Measurements from ENCODE around the gene MEN1. TPM values are rescaled to one million over a fixed set of nuclear protein-coding genes. Genes with fewer than 3 reads are reported as not detected.

Gene MEN1
- total RNA-seq, 2 donors from 2014 or later: 25.8 to 27.0 TPM

DNA sequence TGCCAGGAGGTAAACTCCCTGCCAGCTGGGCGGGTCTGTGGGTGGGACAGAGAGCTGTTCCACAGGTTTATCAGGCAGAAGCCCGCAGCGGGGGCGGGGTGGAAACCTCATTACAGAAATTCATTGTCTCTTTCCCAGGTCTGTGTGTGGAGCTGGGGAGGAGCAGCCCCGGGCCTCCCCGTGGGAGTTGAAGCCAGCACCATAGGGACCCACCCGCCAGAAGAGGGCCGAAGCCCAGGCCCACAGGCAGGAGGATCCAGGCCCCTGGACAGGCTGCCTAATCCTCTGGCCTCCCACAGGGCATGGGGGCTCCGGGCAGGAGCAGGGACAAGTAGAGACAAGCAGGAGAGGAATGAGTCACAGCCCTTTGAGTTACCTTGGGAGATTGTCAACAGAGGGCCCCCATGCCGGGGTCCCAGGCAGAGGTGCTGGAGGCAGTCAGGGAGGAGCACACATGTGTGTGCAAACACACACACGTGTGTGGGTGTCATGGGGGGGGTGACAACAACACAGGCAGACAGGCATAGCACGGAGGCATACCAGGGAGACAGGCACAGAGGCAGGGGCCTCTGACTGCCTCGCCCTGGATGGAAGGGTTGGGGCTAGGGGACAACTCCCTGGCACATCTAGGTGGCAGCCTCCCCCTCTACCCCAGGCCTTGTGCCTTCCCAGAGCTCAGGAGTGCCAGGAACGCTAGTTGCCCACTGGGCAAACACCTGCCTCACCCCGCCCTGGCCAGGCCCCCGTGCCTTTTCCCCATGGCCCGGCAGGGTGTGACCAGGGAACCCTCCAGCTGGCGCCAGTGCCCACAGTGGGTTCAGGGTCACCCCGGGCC is 32.7 kb upstream of the MEN1 start:
- H3K9me3 ChIP-seq (ENCODE audit: control insufficient read depth, low read length, poor library complexity, severe bottlenecking): no peaks in the 10 kb centered on the region
- Mint-ChIP-seq H3K27me3 (no peaks in the 10 kb centered on the region), H3K27ac (peak overlapping the region; percentile 37), H3K36me3 (ENCODE audit: low read depth) (peaks cover 2% of the 10 kb centered on the region), H3K4me3 (peak overlapping the region; percentile 84), H3K4me1 (peaks cover 13% of the 10 kb centered on the region)
- ATAC-seq (no peak), DNase-seq (no peak)

DNA sequence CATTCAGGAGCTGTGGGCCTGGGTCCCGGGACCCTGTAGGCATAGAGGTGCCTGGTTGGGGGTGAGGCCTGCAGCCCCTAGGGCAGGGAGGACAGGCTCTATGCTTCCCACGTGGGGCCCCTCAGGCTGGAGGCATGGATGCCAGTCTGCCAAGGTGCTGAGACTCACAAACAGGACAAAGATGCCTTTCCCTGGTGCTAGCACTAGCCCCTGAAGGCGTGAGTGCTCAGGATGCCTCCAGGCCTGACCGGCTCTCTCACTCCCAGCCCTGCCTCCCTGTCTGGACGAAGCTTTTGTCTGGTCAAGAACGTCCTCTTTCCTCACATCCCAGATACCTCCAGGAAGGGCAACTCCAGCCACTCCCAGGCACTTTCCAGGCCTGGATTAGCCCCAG is 32.0 kb upstream of the MEN1 start:
- no peaks in the 10 kb centered on the region for H3K9me3 ChIP-seq (ENCODE audit: control insufficient read depth, low read length, poor library complexity, severe bottlenecking)
- ATAC-seq (no peak), DNase-seq (no peak)
- H3K27me3 Mint-ChIP-seq: no peaks in the 10 kb centered on the region
- peak overlapping the region; percentile 74 for H3K27ac Mint-ChIP-seq
- peaks cover 11% of the 10 kb centered on the region for H3K4me1 Mint-ChIP-seq
- H3K4me3 Mint-ChIP-seq: no peak overlapping the region
- H3K36me3 Mint-ChIP-seq (ENCODE audit: low read depth): peaks cover 2% of the 10 kb centered on the region

DNA sequence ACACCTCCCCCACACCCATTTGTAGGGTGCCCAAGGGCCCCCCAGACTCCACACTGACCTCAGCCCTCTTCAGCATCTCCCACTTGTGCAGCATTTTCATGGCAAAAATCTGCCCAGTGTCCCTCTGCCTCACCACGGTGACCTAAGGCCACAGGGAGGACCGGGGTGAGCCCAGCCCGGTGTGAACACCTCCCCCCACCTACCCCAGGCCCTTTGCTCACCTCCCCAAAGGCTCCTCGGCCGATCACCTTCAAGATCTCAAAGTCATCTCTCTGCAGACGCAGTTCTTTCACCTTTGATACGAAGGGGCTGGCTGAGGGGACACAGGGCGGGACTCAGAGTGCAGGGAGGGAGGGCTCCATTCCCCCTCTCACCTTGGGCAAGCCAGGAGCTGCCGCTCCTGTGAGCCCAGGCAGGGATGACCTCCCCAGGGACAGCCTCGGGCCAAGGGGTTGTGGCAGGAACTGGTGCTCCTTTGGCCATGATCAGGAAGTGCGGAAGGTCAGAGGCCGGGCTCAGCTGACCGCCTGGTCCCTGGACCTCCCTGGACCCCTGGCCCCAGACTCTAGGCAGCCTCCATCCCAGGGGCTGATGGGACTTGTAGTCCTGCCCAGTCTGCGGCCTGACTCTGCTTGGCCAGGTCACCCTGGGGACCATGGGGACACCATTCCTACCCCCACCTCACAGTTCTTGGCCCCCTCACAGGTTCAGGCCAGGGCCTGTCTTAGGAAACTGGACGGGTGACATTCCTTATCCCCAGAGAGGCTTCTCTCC is 31.4 kb upstream of the MEN1 start:
- no peak for ATAC-seq
- DNase-seq: no peak
- Mint-ChIP-seq H3K36me3 (ENCODE audit: low read depth) (peaks cover 2% of the 10 kb centered on the region), H3K27me3 (no peaks in the 10 kb centered on the region), H3K4me3 (no peak overlapping the region), H3K27ac (peak overlapping the region; percentile 74), H3K4me1 (peaks cover 8% of the 10 kb centered on the region)
- no peaks in the 10 kb centered on the region for H3K9me3 ChIP-seq (ENCODE audit: control insufficient read depth, low read length, poor library complexity, severe bottlenecking)

DNA sequence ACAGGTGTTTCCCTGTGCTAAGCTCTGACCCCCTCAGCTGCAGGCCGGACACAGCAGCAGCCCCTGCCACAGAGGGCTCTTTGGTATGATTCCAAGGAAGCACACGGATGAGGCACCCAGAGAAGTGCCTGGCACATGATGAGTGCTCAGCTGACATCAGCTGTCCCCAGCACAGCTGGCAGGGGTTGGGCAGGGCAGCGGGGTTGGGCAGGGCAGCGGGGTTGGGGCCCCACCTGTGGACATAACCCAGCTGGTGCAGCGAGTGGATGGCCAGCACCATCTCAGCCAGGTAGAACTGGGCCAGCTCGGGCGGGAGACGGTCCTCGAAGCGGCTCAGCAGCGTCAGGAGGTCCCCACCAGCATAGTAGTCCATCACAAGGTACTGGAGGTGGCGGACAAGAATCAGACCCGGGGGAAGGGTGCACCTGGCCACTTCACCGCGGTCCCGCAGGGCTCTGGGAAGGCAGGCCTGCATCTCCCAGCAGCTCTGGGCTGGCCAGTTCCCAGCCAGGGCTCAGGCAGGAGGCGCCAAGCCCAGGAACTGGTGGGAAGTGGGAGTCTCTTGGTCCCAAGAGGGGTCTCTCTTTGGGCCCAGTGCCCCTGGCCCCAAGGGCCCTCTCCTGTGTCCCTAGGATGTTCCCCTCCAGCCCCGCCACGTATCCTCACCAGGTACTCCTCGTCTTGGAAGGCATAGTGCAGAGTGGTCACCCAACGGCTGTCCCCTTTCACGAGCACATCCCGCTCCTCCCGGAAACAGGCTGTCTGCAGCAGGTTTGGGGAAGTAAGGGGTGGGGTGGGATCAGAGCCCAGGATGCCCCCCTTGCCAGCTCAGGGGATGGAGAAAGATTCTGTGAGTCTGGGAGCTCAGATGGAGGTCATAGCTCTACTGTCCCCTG is 29.8 kb upstream of the MEN1 start:
- H3K4me3 Mint-ChIP-seq: no peak overlapping the region
- H3K9me3 ChIP-seq (ENCODE audit: control insufficient read depth, low read length, poor library complexity, severe bottlenecking): no peaks in the 10 kb centered on the region
- H3K27ac Mint-ChIP-seq: no peak overlapping the region
- ATAC-seq: no peak
- peaks cover 2% of the 10 kb centered on the region for H3K36me3 Mint-ChIP-seq (ENCODE audit: low read depth)
- peaks cover 7% of the 10 kb centered on the region for H3K4me1 Mint-ChIP-seq
- DNase-seq: no peak
- H3K27me3 Mint-ChIP-seq: no peaks in the 10 kb centered on the region

DNA sequence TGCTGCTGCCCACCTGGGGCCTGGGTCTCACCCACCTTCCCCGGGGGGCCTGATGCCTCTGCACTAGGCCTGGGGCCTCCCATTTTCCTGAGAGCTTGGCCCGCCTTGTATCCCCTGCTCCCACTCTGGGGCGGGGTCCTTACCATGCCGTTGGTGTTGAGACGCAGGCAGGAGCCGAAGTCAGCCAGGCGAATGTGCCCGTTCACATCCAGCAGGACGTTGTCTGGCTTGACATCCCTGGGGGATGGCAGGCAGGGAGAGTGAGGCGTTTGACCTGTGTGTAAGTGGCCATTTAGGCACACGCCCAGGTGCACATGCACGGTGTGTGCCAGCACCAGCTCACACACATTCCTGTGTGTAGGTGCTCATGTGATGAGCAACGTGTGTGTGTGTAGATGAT is 29.0 kb upstream of the MEN1 start:
- Mint-ChIP-seq H3K4me3 (no peak overlapping the region), H3K27me3 (no peaks in the 10 kb centered on the region), H3K36me3 (ENCODE audit: low read depth) (peaks cover 2% of the 10 kb centered on the region), H3K4me1 (peaks cover 5% of the 10 kb centered on the region), H3K27ac (no peak overlapping the region)
- no peaks in the 10 kb centered on the region for H3K9me3 ChIP-seq (ENCODE audit: control insufficient read depth, low read length, poor library complexity, severe bottlenecking)
- DNase-seq: no peak
- no peak for ATAC-seq

DNA sequence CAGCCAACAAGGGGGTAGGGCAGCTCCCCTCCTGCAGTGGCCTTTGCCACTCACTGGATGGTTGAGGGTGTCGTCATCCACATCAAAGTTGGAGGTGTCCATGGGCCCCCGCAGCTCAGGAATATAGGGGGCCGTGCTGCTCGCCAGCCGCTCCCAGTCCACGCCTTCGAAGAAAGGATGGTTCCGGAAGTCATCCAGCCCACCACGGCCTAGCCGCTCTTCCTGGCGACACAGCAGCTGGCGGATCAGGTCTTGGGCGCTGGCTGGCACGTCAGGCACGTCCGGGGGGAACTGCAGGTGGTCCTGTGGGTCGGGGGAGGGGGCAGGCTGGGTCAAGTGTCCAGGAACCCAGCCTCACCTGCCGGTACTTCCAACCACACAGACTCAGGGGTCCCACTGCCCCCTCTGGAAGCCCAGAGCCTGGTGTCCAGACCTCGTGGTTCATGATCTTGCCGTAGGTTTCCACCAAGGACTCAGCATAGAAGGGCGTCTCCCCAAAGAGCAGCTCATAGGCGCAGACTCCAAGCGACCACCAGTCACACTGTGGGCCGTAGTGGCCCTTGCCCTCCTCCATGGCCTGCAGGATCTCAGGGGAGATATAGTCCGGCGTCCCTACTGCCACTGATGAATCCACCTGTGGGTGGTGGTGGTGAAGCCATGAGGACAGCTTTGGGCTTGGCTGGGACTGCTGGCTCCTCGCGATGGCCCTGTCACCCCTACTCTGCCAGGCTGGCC is 28.4 kb upstream of the MEN1 start:
- Mint-ChIP-seq H3K27ac (no peak overlapping the region), H3K4me1 (peaks cover 2% of the 10 kb centered on the region), H3K36me3 (ENCODE audit: low read depth) (peaks cover 2% of the 10 kb centered on the region), H3K27me3 (no peaks in the 10 kb centered on the region), H3K4me3 (no peak overlapping the region)
- no peak for ATAC-seq
- no peaks in the 10 kb centered on the region for H3K9me3 ChIP-seq (ENCODE audit: control insufficient read depth, low read length, poor library complexity, severe bottlenecking)
- DNase-seq: no peak

DNA sequence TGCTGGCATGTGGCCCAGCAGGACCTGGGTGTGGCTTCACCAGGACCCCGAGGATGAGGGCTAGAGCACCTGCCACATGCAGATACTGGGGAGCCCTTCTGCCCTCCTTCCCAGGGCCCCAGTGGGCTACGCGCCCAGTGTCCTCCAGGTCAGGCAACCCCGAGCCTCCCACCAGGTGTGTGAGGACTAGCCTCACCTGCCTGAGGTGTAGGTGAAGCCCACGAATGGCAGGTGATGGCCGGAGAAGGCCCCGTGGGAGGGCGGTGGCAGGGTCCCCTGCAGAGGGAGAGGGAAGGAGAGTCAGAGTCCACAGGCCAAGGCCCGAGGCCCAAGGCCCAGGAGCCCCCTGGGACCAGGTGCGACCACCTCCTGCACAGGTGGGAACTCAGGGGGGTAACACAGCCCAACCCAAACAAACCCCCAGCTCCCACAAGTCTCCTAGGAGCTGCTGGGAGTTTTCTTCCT is 27.6 kb upstream of the MEN1 start:
- DNase-seq: no peak
- no peak for ATAC-seq

DNA sequence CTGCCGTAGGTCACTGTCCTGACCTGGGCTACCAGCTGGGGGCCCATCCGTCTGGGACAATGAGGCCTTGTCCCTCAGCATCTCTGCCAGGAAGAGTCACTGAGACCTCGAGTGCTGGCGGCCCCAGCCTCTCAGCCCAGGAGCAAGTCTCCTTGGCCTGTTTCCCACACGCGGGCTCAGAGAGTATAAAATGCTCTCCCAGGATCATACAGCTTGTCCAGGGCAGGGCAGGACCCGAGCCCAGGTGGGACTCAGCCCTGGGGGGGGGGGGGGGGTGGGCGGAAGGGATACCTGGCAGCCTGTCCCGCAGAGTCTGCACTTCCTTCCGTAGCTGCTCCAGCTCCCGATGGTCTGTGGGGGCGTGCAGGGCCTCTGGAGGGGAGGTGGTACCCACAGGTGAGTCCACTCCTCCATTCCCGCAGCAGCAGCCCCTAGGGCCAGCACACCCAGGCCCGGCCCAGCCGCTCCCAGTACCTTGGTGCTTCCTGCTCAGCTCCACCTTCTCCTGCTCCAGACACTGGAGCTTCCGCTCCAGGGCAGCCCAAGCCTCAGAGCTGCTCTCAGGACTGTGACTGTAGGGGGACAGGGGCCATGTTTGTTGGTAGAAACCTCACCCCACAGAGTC is 26.2 kb upstream of the MEN1 start:
- DNase-seq: no peak
- no peak for ATAC-seq
- Mint-ChIP-seq H3K27me3 (no peaks in the 10 kb centered on the region), H3K27ac (no peak overlapping the region), H3K36me3 (ENCODE audit: low read depth) (peaks cover 5% of the 10 kb centered on the region), H3K4me3 (no peak overlapping the region), H3K4me1 (no peaks in the 10 kb centered on the region)
- H3K9me3 ChIP-seq (ENCODE audit: control insufficient read depth, low read length, poor library complexity, severe bottlenecking): no peaks in the 10 kb centered on the region

More for the DNA sequence above, 27.6 kb upstream of the MEN1 start:
- Mint-ChIP-seq H3K4me1 (no peaks in the 10 kb centered on the region), H3K27ac (no peak overlapping the region), H3K36me3 (ENCODE audit: low read depth) (peaks cover 2% of the 10 kb centered on the region), H3K4me3 (no peak overlapping the region), H3K27me3 (no peaks in the 10 kb centered on the region)
- H3K9me3 ChIP-seq (ENCODE audit: control insufficient read depth, low read length, poor library complexity, severe bottlenecking): no peaks in the 10 kb centered on the region

DNA sequence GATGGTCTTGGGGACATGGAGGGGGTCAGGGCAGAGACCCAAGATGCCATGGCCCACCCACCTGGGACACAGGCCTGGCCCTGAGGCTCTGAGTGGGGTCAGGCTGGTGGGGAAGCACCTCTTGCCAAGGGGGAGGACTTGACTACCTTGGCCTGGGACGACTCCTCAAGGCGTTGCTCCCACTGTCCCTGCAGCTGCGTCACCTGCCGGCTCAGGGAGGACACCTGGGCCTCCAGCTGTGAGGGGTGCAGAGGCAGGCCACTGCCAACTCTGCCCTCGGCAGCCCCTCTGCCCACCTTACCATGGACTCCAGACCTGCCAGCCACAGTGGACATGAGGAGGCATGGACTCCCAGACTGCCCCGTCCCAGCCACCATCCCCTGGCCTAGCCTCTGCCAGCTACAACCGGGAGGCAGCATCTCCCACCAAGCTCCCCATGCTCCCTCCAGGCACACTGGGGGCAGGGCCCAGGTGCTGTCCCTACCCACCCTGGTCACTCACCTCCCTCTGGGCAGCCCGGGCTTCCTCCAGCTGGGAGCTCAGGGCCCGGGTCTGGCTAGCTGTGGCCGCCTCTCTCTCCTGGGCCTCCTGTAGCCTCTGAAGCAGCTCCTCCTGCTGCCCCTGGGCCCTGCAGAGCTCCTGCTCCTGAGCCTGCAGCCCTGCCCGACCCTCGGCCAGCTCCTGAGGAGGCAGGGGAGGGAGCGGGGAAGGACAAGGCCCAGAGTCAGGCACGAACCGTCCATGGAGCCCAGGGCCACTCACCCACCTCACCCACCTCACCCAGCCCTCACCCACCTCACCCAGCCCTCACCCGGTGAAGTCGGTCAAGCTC is 25.5 kb upstream of the MEN1 start:
- Mint-ChIP-seq H3K4me3 (no peak overlapping the region), H3K4me1 (no peaks in the 10 kb centered on the region), H3K27me3 (no peaks in the 10 kb centered on the region), H3K36me3 (ENCODE audit: low read depth) (peaks cover 5% of the 10 kb centered on the region), H3K27ac (no peak overlapping the region)
- ATAC-seq (no peak), DNase-seq (no peak)
- H3K9me3 ChIP-seq (ENCODE audit: control insufficient read depth, low read length, poor library complexity, severe bottlenecking): no peaks in the 10 kb centered on the region

DNA sequence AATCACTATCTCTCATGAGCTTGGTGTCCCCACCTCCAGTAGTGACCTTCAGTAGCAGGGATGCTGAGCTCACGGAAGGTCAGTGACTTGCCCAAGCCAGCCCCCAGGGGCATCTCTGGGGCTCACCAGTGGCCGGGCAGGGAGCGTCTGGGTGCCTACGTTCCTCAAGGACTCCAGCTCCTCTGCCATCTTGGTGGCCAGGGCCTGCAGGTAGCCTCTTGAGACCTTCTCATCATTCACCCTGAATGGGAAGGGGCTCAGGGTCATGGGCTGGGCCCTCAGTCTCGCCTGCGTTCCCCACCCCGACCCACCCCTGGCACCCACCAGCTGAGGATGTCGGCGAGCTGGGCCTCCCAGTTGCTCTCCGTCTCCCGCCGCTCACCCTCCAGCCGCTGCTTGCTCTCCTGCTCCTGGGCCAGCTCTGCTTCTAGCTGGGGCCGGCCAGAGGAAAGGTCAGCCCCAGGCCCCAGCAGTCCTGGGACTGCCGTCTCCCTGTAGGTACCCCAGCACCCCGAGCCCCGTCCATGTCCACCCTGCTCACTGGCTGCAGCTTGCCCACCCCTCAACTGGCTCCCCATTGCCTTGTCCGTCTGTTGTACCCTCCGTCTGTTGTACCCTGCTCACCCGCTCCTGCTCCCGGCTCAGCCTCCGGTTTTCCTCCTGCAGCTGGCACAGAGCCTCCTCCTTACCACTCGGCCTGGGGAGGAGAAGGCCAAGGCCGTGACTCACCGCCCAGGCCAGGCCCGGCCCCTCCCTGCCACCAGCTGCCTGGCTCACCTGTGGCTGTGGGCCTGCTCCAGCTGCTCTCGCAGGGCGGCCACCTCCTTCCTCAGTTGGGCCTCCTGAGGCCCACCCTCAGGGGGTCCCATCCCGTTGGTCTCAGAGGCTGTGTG is 24.6 kb upstream of the MEN1 start:
- Mint-ChIP-seq H3K4me3 (no peak overlapping the region), H3K36me3 (ENCODE audit: low read depth) (peaks cover 5% of the 10 kb centered on the region), H3K27ac (no peak overlapping the region), H3K4me1 (no peaks in the 10 kb centered on the region), H3K27me3 (no peaks in the 10 kb centered on the region)
- DNase-seq: no peak
- ATAC-seq: no peak
- no peaks in the 10 kb centered on the region for H3K9me3 ChIP-seq (ENCODE audit: control insufficient read depth, low read length, poor library complexity, severe bottlenecking)

Measured in T-helper 17 cell (primary cell).